ENCODE measurements around the gene BCL7A.

DNA sequence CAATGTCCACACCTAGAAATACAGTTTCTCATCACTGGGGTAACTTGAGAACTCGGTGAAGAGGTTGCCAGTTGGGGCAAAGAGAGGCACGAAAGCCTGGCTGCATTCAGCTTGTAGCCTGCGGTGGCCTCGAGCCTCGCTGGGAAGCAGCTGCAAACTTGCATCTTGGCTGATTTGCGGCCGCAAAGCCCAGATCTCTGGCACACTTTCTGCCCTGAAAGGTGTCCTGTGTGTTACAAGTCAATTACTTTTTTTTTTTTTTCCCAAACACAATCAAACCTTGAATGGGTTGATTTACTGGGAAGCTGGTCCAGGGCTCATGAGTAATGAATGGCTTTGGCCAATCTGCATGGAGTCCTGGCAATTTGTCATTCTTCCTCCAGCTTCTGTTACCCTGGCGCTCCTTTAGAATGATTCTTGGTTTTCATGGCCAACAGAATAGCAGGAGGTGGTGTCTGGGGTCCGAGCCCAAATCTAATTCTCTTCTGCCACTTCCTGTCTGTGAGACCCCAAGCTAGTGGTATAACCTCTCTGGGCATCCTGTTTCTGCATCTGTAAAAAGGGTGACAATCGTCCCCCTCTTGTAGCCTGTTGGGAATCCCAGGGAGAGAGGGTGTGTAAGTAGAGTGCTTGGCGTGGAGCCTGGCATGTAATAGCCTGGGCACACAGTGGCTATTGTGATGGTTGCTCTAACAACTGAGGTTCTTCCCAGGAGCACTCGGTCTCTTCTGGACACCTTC is 6.7 kb downstream of the BCL7A start:
- TF ChIP-seq, protein P1, sequence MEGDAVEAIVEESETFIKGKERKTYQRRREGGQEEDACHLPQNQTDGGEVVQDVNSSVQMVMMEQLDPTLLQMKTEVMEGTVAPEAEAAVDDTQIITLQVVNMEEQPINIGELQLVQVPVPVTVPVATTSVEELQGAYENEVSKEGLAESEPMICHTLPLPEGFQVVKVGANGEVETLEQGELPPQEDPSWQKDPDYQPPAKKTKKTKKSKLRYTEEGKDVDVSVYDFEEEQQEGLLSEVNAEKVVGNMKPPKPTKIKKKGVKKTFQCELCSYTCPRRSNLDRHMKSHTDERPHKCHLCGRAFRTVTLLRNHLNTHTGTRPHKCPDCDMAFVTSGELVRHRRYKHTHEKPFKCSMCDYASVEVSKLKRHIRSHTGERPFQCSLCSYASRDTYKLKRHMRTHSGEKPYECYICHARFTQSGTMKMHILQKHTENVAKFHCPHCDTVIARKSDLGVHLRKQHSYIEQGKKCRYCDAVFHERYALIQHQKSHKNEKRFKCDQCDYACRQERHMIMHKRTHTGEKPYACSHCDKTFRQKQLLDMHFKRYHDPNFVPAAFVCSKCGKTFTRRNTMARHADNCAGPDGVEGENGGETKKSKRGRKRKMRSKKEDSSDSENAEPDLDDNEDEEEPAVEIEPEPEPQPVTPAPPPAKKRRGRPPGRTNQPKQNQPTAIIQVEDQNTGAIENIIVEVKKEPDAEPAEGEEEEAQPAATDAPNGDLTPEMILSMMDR (IDR thresholded peaks at IDR 0.05) = no peak
- TF ChIP-seq POLR2A (IDR thresholded peaks at IDR 0.05) = no peak
